Fibroblast of lung (primary cell): ENCODE data around the gene ZNF41. TPM values are rescaled to one million over a fixed set of nuclear protein-coding genes. Genes with fewer than 3 reads are reported as not detected.
A peak's percentile ranks its signal among the peaks of the same experiment; 100 is the strongest.

Source experiments
- DNase-seq, 2 donors: peaks; one replicate each; pipeline versions ENCODE4 v3.0.0 to v3.0.0-alpha.2; 2010; ENCODE audit warnings: low read depth in 2 of 2
- H2AFZ ChIP-seq: 2 replicates; pipeline ENCODE4 v1.5.1; 2012; ENCODE audit warnings: low read length, control low read depth, inconsistent platforms
- H3K27ac ChIP-seq: 2 replicates; pipeline ENCODE4 v1.5.1; 2011; ENCODE audit warnings: low read length, control low read depth; ENCODE audit not compliant: insufficient read depth
- H3K27me3 ChIP-seq: 2 replicates; pipeline ENCODE4 v1.5.1; 2011; ENCODE audit warnings: mild to moderate bottlenecking, low read length; ENCODE audit not compliant: control insufficient read depth, insufficient read depth
- H3K36me3 ChIP-seq: 2 replicates; pipeline ENCODE4 v1.5.1; 2011; ENCODE audit warnings: low read length; ENCODE audit not compliant: control insufficient read depth, insufficient read depth
- H3K4me1 ChIP-seq: 2 replicates; pipeline ENCODE4 v1.5.1; 2011; ENCODE audit warnings: low read length; ENCODE audit not compliant: control insufficient read depth, insufficient read depth; ENCODE audit errors: extremely low read depth
- H3K4me2 ChIP-seq: 2 replicates; pipeline ENCODE4 v1.5.1; 2011; ENCODE audit warnings: low read length, control low read depth; ENCODE audit not compliant: insufficient read depth; ENCODE audit errors: extremely low read depth
- H3K4me3 ChIP-seq, 4 experiments: fragments of 200-600 bp in 1 of 4; sonication (generic) in 1 of 4; replicated peaks in 1 of 4; 2 replicates each; pipeline ENCODE4 v1.5.1; 2011 to 2016; ENCODE audit warnings: low read length in 4 of 4, low read depth in 3 of 4, mild to moderate bottlenecking in 3 of 4, control low read depth in 2 of 4, inconsistent platforms in 1 of 4, mixed read lengths in 1 of 4; ENCODE audit not compliant: insufficient read depth in 1 of 4; ENCODE audit errors: control extremely low read depth in 1 of 4
- H3K79me2 ChIP-seq: 2 replicates; pipeline ENCODE4 v1.5.1; 2012; ENCODE audit warnings: mild to moderate bottlenecking, low read length, inconsistent platforms; ENCODE audit not compliant: control insufficient read depth, insufficient read depth
- H3K9ac ChIP-seq: 2 replicates; pipeline ENCODE4 v1.5.1; 2011; ENCODE audit warnings: mild to moderate bottlenecking, low read length, control low read depth; ENCODE audit not compliant: insufficient read depth
- H3K9me3 ChIP-seq: 2 replicates; pipeline ENCODE4 v1.5.1; 2012; ENCODE audit warnings: low read depth, low read length; ENCODE audit not compliant: control insufficient read depth, insufficient read depth
- H4K20me1 ChIP-seq: 2 replicates; pipeline ENCODE4 v1.5.1; 2011; ENCODE audit warnings: low read length; ENCODE audit not compliant: control insufficient read depth, insufficient read depth; ENCODE audit errors: extremely low read depth
- CTCF ChIP-seq, 2 donors: IDR thresholded peaks in 1 of 2; conservative IDR thresholded peaks in 1 of 2; 1 replicate in 1 of 2; 2 replicates in 1 of 2; pipeline ENCODE4 v1.5.1; 2011 to 2012; ENCODE audit warnings: low read length in 2 of 2, control low read depth in 1 of 2, inconsistent platforms in 1 of 2, low read depth in 1 of 2, mild to moderate bottlenecking in 1 of 2
- EZH2 ChIP-seq: IDR thresholded peaks from 2 replicates; pipeline ENCODE4 v1.5.1; 2012; ENCODE audit warnings: low read length, control low read depth, mild to moderate bottlenecking; ENCODE audit errors: missing control alignments
- polyA plus RNA-seq, 2 donors: library from polyadenylated mRNA; depleted of rRNA in 1 of 2; stranded (reverse) in 1 of 2; unstranded in 1 of 2; fragments of >200 nt; gene quantifications; 2 replicates each; pipeline ENCODE4 v1.2.1, GENCODE V29; 2011 to 2012; ENCODE audit warnings: missing spikeins in 1 of 2
- total RNA-seq: library from RNA; depleted of rRNA; stranded (reverse); fragments of >200 nt; gene quantifications from 2 replicates; pipeline ENCODE4 v1.2.1, GENCODE V29; 2014

ZNF41 gene
- total and polyA plus RNA-seq, 2 donors (not counting 1 experiment from before 2014, with no cell fraction given): 5.3 to 6.6 TPM

GRCh38 chrX:47482065-47482511, 934 bp downstream of the ZNF41 start:
- Histone ChIP-seq H2AFZ (peak overlapping the region; percentile 69), H3K79me2 (peaks cover 11% of the 10 kb centered on the region), H3K9me3 (no peaks in the 10 kb centered on the region), H3K4me1 (no peaks in the 10 kb centered on the region), H3K27ac (peak overlapping the region; percentile 84), H4K20me1 (no peaks in the 10 kb centered on the region), H3K4me2 (peak overlapping the region; percentile 78), H3K36me3 (no peaks in the 10 kb centered on the region), H3K4me3 (peak overlapping the region; percentile 43 to 82 (median 65)), H3K9ac (peak overlapping the region; percentile 89), H3K27me3 (no peaks in the 10 kb centered on the region)
- no peak for DNase-seq
- TF ChIP-seq CTCF (conservative IDR thresholded peaks at IDR 0.05 in 1 of 2, IDR thresholded peaks at IDR 0.05 in 1 of 2; ENCODE audit: low read depth in 1 of 2, low read length in 2 of 2): no peak
- no peak for TF ChIP-seq EZH2

DNA sequence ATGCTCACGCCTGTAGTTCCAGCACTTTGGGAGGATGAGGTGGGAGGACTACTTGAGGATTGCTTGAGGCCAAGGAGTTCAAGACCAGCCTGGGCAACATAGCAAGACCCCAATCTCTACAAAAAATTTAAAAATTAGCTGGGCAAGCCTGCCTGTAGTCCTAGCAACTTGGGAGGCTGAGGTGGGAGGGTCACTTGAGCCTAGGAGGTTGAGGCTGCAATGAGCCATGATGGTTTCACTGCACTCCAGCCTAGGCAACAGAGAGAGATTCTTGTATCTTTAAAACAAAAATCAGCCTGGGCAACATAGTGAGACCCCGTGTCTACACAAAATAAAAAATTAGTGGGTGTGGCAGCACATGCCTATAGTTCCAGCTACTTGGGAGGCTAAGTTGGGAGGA, 1.9 kb downstream of the ZNF41 start:
- peaks cover 11% of the 10 kb centered on the region for H3K79me2 ChIP-seq
- H3K27me3 ChIP-seq: no peaks in the 10 kb centered on the region
- H3K4me1 ChIP-seq: no peaks in the 10 kb centered on the region
- no peaks in the 10 kb centered on the region for H3K36me3 ChIP-seq
- no peaks in the 10 kb centered on the region for H3K9me3 ChIP-seq
- DNase-seq: no peak
- H3K27ac ChIP-seq: no peak overlapping the region
- H2AFZ ChIP-seq: no peak overlapping the region
- H3K4me2 ChIP-seq: no peak overlapping the region
- H3K4me3 ChIP-seq: no peak overlapping the region
- TF ChIP-seq EZH2 (no peak), CTCF (conservative IDR thresholded peaks at IDR 0.05 in 1 of 2, IDR thresholded peaks at IDR 0.05 in 1 of 2; ENCODE audit: low read depth in 1 of 2, low read length in 2 of 2) (no peak)
- no peak overlapping the region for H3K9ac ChIP-seq
- no peaks in the 10 kb centered on the region for H4K20me1 ChIP-seq

GRCh38 chrX:47480576-47480975, 2.4 kb downstream of the ZNF41 start:
- peaks cover 11% of the 10 kb centered on the region for H3K79me2 ChIP-seq

More at GRCh38 chrX:47480576-47480975, 2.4 kb downstream of the ZNF41 start:
- H3K4me1 ChIP-seq: no peaks in the 10 kb centered on the region
- no peaks in the 10 kb centered on the region for H3K9me3 ChIP-seq
- H2AFZ ChIP-seq: no peak overlapping the region
- no peak for DNase-seq
- no peak overlapping the region for H3K4me3 ChIP-seq
- no peaks in the 10 kb centered on the region for H3K36me3 ChIP-seq
- no peaks in the 10 kb centered on the region for H3K27me3 ChIP-seq
- H3K4me2 ChIP-seq: no peak overlapping the region
- TF ChIP-seq CTCF (conservative IDR thresholded peaks at IDR 0.05 in 1 of 2, IDR thresholded peaks at IDR 0.05 in 1 of 2; ENCODE audit: low read depth in 1 of 2, low read length in 2 of 2): no peak
- no peak for TF ChIP-seq EZH2
- H4K20me1 ChIP-seq: no peaks in the 10 kb centered on the region
- no peak overlapping the region for H3K9ac ChIP-seq
- no peak overlapping the region for H3K27ac ChIP-seq
